HCT116 (cell line): ENCODE results near the gene SLC9C2. TPM values are rescaled to one million over a fixed set of nuclear protein-coding genes. Genes with fewer than 3 reads are reported as not detected.

Experiments
- ATAC-seq: fragments of 200-7000 bp; cut with Tn5 transposase; 2 replicates; pipeline ENCODE4 v1.9.1; 2020; ENCODE audit warnings: mild to moderate bottlenecking, moderate library complexity
- BruUV-seq: library from RNA; stranded (reverse); fragments of 400-500 nt; replicated peaks from 2 replicates; lab custom pipeline; 2021; lab: Mats Ljungman, UMichigan
- CTCF ChIA-PET: fragments of 300-600 bp; sonication (Branson Sonifier 250); formaldehyde crosslinking; loops from one replicate; lab custom pipeline; 2021; ENCODE audit warnings: antibody characterized with exemption; lab: Charles Lee
- POLR2A ChIA-PET: fragments of 300-600, 350-600 bp; sonication (Branson Sonifier 250); formaldehyde crosslinking; loops from one replicate; lab custom pipeline; 2021; ENCODE audit warnings: antibody characterized with exemption; lab: Charles Lee
- RAD21 ChIA-PET, 2 experiments: fragments of 300-600 bp; sonication (Branson Sonifier 250); formaldehyde crosslinking; loops; one replicate each; lab custom pipeline; 2023; ENCODE audit warnings: low total read pairs in 2 of 2; ENCODE audit not compliant: uncharacterized antibody in 2 of 2, unreplicated experiment in 2 of 2, low non-redundant PET in 1 of 2; lab: Charles Lee
- DNase-seq: peaks from one replicate; pipeline ENCODE4 v3.0.0-alpha.2; 2010; ENCODE audit warnings: low read depth, low spot score
- H2AFZ ChIP-seq: fragments of 200-600 bp; shearing (Covaris generic), sonication (generic); 2 replicates; pipeline ENCODE4 v1.6.1; 2017; ENCODE audit warnings: low read depth, mixed run types, mixed read lengths, antibody characterized with exemption, low read length; ENCODE audit not compliant: poor library complexity, severe bottlenecking
- H3K27ac ChIP-seq: 2 replicates; pipeline ENCODE4 v1.5.1; 2012; ENCODE audit warnings: low read depth, low read length
- H3K27me3 ChIP-seq: fragments of 200-600 bp; sonication (generic); 2 replicates; pipeline ENCODE4 v1.6.1; 2016; ENCODE audit warnings: mixed run types, low read length, mixed read lengths; ENCODE audit not compliant: insufficient read depth
- H3K36me3 ChIP-seq, 2 experiments: fragments of 200-500 bp in 1 of 2; fragments of 200-600 bp in 1 of 2; sonication (Bioruptor generic) in 1 of 2; sonication (generic) in 1 of 2; 2 replicates each; pipeline versions ENCODE4 v1.5.1 to v1.6.1; 2014 to 2016; ENCODE audit warnings: low read length in 2 of 2, inconsistent platforms in 1 of 2, mixed read lengths in 1 of 2, mixed run types in 1 of 2; ENCODE audit not compliant: insufficient read depth in 2 of 2, control insufficient read depth in 1 of 2
- H3K4me1 ChIP-seq, 2 experiments: fragments of 200-600 bp in 1 of 2; sonication (generic) in 1 of 2; 2 replicates each; pipeline versions ENCODE4 v1.5.1 to v1.6.1; 2012 to 2017; ENCODE audit warnings: low read length in 2 of 2, inconsistent platforms in 1 of 2, mild to moderate bottlenecking in 1 of 2, mixed read lengths in 1 of 2, mixed run types in 1 of 2, moderate library complexity in 1 of 2; ENCODE audit not compliant: insufficient read depth in 2 of 2, control insufficient read depth in 1 of 2
- H3K4me2 ChIP-seq: fragments of 200-600 bp; sonication (generic); 2 replicates; pipeline ENCODE4 v1.6.1; 2017; ENCODE audit warnings: mixed run types, low read length, mixed read lengths
- H3K4me3 ChIP-seq, 2 experiments: fragments of 200-600 bp in 1 of 2; sonication (generic) in 1 of 2; replicated peaks in 1 of 2; 2 replicates each; pipeline ENCODE4 v1.5.1; 2011 to 2016; ENCODE audit warnings: low read length in 2 of 2, control low read depth in 1 of 2, low read depth in 1 of 2, mild to moderate bottlenecking in 1 of 2, mixed read lengths in 1 of 2, mixed run types in 1 of 2
- H3K79me2 ChIP-seq: fragments of 200-600 bp; sonication (generic); 2 replicates; pipeline ENCODE4 v1.6.1; 2017; ENCODE audit warnings: mild to moderate bottlenecking, mixed run types, low read length, moderate library complexity, mixed read lengths; ENCODE audit not compliant: insufficient read depth
- H3K9ac ChIP-seq: fragments of 200-600 bp; sonication (generic); 2 replicates; pipeline ENCODE4 v1.6.1; 2016; ENCODE audit warnings: low read length, mixed read lengths
- H3K9me2 ChIP-seq: fragments of 200-600 bp; sonication (generic), shearing (Covaris generic); 2 replicates; pipeline ENCODE4 v1.6.1; 2017; ENCODE audit warnings: mixed run types, mild to moderate bottlenecking, moderate library complexity; ENCODE audit not compliant: insufficient read depth
- H3K9me3 ChIP-seq, 2 experiments: fragments of 200-500 bp in 1 of 2; fragments of 200-600 bp in 1 of 2; sonication (Bioruptor generic) in 1 of 2; sonication (generic) in 1 of 2; 2 replicates each; pipeline ENCODE4 v1.6.1; 2014 to 2017; ENCODE audit warnings: low read length in 2 of 2, mixed read lengths in 2 of 2, inconsistent platforms in 1 of 2, low read depth in 1 of 2, mild to moderate bottlenecking in 1 of 2, mixed run types in 1 of 2, moderate library complexity in 1 of 2; ENCODE audit not compliant: control insufficient read depth in 1 of 2, insufficient read depth in 1 of 2
- H4K20me1 ChIP-seq: fragments of 200-600 bp; sonication (generic), shearing (Covaris generic); 2 replicates; pipeline ENCODE4 v1.6.1; 2017; ENCODE audit warnings: mixed run types, mild to moderate bottlenecking, moderate library complexity; ENCODE audit not compliant: insufficient read depth
- CBX3 ChIP-seq: IDR thresholded peaks from 2 replicates; pipeline ENCODE4 v1.6.1; 2012; ENCODE audit warnings: low read depth
- CEBPB ChIP-seq: IDR thresholded peaks from 2 replicates; pipeline ENCODE4 v1.6.1; 2012; ENCODE audit warnings: low read depth
- EZH2 ChIP-seq: fragments of 200-600 bp; sonication (generic); IDR thresholded peaks from 2 replicates; pipeline ENCODE4 v1.6.1; 2017; ENCODE audit warnings: antibody characterized with exemption, mixed run types
- FOSL1 ChIP-seq: IDR thresholded peaks from 2 replicates; pipeline ENCODE4 v1.6.1; 2012; ENCODE audit warnings: low read depth
- JUND ChIP-seq: IDR thresholded peaks from 2 replicates; pipeline ENCODE4 v1.6.1; 2012
- POLR2AphosphoS5 ChIP-seq: IDR thresholded peaks from 2 replicates; pipeline ENCODE4 v1.6.1; 2011; ENCODE audit warnings: mild to moderate bottlenecking, low read depth, low read length, moderate library complexity
- RAD21 ChIP-seq: IDR thresholded peaks from 2 replicates; pipeline ENCODE4 v1.6.1; 2012; ENCODE audit warnings: low read depth, mild to moderate bottlenecking
- SIN3A ChIP-seq: IDR thresholded peaks from 2 replicates; pipeline ENCODE4 v1.6.1; 2012; ENCODE audit warnings: low read depth
- SRF ChIP-seq: IDR thresholded peaks from 2 replicates; pipeline ENCODE4 v1.6.1; 2012; ENCODE audit warnings: low read depth
- YY1 ChIP-seq: IDR thresholded peaks from 2 replicates; pipeline ENCODE4 v1.6.1; 2011; ENCODE audit warnings: low read length, low read depth, moderate library complexity, mild to moderate bottlenecking; ENCODE audit not compliant: insufficient replicate concordance; ENCODE audit errors: extremely low read depth
- ZFX ChIP-seq: fragments of 450-650 bp; IDR thresholded peaks from 2 replicates; pipeline ENCODE4 v1.6.1; 2017
- ZNF274 ChIP-seq: fragments of 200-500 bp; sonication (Bioruptor generic); IDR thresholded peaks from 2 replicates; pipeline ENCODE4 v1.6.1; 2014; ENCODE audit warnings: mild to moderate bottlenecking, low read depth, low read length, inconsistent platforms
- intact Hi-C: fragments of 100-400 bp; cut with micrococcal nuclease; formaldehyde crosslinking; loops from 2 replicates; pipeline ENCODE4 v1.10.0; 2022
- total RNA-seq: library from RNA; stranded (reverse); gene quantifications from one replicate; pipeline ENCODE4 v1.2.1, GENCODE V29; 2021; ENCODE audit not compliant: unreplicated experiment
- TF ChIP-seq, protein P1 (sequence below): IDR thresholded peaks from 2 replicates; pipeline ENCODE4 v1.6.1; 2012
- TF ChIP-seq, protein P2 (sequence below): IDR thresholded peaks from 2 replicates; pipeline ENCODE4 v1.6.1; 2012; ENCODE audit warnings: low read depth
- TF ChIP-seq, protein P3 (sequence below), 3 experiments: fragments of 200-600 bp in 1 of 3; sonication (generic) in 1 of 3; IDR thresholded peaks in 2 of 3; conservative IDR thresholded peaks in 1 of 3; 2 replicates each; pipeline ENCODE4 v1.5.1; 2012 to 2017; ENCODE audit warnings: low read depth in 2 of 3, low read length in 2 of 3, antibody characterized with exemption in 1 of 3, borderline replicate concordance in 1 of 3, control low read depth in 1 of 3, mild to moderate bottlenecking in 1 of 3, mixed read lengths in 1 of 3, mixed run types in 1 of 3, moderate library complexity in 1 of 3; ENCODE audit not compliant: insufficient read depth in 1 of 3
- TF ChIP-seq, protein P4 (sequence below): IDR thresholded peaks from 2 replicates; pipeline ENCODE4 v1.6.1; 2012

Gene SLC9C2
- total RNA-seq, 1 experiment from 2014 or later: not detected

DNA sequence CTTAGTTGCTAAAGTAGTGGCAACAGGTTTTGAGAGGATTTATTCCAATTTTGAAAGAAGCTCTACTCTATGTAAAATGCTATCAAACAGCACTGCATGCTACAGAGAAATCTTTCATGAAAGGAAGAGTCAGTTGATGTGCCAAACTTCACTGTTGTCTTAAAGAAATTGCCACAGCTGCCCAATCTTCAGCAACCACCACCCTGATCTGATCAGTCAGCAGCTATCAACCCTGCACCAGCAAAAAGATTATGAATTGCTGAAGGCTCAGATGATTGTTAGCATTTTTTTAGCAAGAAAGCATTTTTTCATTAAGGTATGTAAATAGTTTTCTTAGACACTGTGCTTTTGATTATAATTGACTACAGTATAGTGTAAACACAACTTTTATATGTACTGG is 49.6 kb downstream of the SLC9C2 start:
- BruUV-seq: no TSS peak
- ChIA-PET POLR2A (no interaction called here), CTCF (no interaction called here), RAD21 (no interaction called here)
- DNase-seq (no peak), ATAC-seq (no peak)
- H3K4me2 ChIP-seq: no peak overlapping the region
- H3K9ac ChIP-seq: no peak overlapping the region
- H3K79me2 ChIP-seq: no peaks in the 10 kb centered on the region
- H3K9me2 ChIP-seq: no peaks in the 10 kb centered on the region
- no peaks in the 10 kb centered on the region for H3K36me3 ChIP-seq
- no peaks in the 10 kb centered on the region for H3K9me3 ChIP-seq
- H3K4me3 ChIP-seq: no peak overlapping the region
- intact Hi-C loops: no loop called here
- H3K4me1 ChIP-seq: peaks cover 0 to 22% of the 10 kb centered on the region in 2 experiments; a peak in 2 of 4 replicates
- no peak overlapping the region for H3K27ac ChIP-seq
- H2AFZ ChIP-seq: no peak overlapping the region
- no peaks in the 10 kb centered on the region for H3K27me3 ChIP-seq
- TF ChIP-seq EZH2: no peak
- no peak for TF ChIP-seq YY1
- TF ChIP-seq SRF: no peak
- TF ChIP-seq, protein P1, sequence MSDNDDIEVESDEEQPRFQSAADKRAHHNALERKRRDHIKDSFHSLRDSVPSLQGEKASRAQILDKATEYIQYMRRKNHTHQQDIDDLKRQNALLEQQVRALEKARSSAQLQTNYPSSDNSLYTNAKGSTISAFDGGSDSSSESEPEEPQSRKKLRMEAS: no peak
- no peak for TF ChIP-seq SIN3A
- TF ChIP-seq, protein P2, sequence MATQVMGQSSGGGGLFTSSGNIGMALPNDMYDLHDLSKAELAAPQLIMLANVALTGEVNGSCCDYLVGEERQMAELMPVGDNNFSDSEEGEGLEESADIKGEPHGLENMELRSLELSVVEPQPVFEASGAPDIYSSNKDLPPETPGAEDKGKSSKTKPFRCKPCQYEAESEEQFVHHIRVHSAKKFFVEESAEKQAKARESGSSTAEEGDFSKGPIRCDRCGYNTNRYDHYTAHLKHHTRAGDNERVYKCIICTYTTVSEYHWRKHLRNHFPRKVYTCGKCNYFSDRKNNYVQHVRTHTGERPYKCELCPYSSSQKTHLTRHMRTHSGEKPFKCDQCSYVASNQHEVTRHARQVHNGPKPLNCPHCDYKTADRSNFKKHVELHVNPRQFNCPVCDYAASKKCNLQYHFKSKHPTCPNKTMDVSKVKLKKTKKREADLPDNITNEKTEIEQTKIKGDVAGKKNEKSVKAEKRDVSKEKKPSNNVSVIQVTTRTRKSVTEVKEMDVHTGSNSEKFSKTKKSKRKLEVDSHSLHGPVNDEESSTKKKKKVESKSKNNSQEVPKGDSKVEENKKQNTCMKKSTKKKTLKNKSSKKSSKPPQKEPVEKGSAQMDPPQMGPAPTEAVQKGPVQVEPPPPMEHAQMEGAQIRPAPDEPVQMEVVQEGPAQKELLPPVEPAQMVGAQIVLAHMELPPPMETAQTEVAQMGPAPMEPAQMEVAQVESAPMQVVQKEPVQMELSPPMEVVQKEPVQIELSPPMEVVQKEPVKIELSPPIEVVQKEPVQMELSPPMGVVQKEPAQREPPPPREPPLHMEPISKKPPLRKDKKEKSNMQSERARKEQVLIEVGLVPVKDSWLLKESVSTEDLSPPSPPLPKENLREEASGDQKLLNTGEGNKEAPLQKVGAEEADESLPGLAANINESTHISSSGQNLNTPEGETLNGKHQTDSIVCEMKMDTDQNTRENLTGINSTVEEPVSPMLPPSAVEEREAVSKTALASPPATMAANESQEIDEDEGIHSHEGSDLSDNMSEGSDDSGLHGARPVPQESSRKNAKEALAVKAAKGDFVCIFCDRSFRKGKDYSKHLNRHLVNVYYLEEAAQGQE: no peak
- TF ChIP-seq JUND: no peak
- TF ChIP-seq FOSL1: no peak
- no peak for TF ChIP-seq ZFX
- TF ChIP-seq RAD21: no peak
- TF ChIP-seq POLR2AphosphoS5: no peak
- no peak for TF ChIP-seq CBX3
- TF ChIP-seq, protein P3, sequence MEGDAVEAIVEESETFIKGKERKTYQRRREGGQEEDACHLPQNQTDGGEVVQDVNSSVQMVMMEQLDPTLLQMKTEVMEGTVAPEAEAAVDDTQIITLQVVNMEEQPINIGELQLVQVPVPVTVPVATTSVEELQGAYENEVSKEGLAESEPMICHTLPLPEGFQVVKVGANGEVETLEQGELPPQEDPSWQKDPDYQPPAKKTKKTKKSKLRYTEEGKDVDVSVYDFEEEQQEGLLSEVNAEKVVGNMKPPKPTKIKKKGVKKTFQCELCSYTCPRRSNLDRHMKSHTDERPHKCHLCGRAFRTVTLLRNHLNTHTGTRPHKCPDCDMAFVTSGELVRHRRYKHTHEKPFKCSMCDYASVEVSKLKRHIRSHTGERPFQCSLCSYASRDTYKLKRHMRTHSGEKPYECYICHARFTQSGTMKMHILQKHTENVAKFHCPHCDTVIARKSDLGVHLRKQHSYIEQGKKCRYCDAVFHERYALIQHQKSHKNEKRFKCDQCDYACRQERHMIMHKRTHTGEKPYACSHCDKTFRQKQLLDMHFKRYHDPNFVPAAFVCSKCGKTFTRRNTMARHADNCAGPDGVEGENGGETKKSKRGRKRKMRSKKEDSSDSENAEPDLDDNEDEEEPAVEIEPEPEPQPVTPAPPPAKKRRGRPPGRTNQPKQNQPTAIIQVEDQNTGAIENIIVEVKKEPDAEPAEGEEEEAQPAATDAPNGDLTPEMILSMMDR (IDR thresholded peaks at IDR 0.05 in 2 of 3, conservative IDR thresholded peaks at IDR 0.05 in 1 of 3; ENCODE audit: borderline replicate concordance in 1 of 3, insufficient read depth in 1 of 3, low read depth in 2 of 3, low read length in 2 of 3): no peak
- TF ChIP-seq ZNF274: no peak
- no peak for TF ChIP-seq CEBPB
- TF ChIP-seq, protein P4, sequence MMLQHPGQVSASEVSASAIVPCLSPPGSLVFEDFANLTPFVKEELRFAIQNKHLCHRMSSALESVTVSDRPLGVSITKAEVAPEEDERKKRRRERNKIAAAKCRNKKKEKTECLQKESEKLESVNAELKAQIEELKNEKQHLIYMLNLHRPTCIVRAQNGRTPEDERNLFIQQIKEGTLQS: no peak
- no peaks in the 10 kb centered on the region for H4K20me1 ChIP-seq
